GM12872 (cell line): ENCODE data around the gene NLRC5.

Experiments used
- CTCF ChIP-seq: IDR thresholded peaks from 3 replicates; pipeline ENCODE4 v1.5.1; 2011; ENCODE audit warnings: low read depth, mild to moderate bottlenecking, low read length, moderate library complexity; ENCODE audit not compliant: insufficient read depth

The NLRC5 gene

DNA sequence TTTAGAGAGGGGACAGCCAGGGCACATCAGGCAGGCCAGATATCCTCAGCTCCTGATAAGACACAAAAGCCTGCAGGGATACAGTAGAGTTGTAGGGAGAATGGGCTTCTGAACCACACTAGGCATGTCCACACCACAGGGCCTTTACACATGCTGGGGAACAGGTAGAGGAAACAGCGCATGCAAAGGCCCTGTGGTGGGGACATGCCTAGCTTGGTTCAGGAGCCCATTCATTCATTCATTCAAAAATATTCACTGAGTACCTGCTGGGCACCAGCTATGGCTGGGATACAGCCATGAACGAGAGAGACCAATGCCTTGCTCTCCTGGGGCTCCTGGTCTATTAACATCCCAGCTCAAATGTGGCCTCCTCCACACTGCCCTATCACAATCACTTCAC, 107.4 kb downstream of the NLRC5 start:
- TF ChIP-seq CTCF: no peak

DNA sequence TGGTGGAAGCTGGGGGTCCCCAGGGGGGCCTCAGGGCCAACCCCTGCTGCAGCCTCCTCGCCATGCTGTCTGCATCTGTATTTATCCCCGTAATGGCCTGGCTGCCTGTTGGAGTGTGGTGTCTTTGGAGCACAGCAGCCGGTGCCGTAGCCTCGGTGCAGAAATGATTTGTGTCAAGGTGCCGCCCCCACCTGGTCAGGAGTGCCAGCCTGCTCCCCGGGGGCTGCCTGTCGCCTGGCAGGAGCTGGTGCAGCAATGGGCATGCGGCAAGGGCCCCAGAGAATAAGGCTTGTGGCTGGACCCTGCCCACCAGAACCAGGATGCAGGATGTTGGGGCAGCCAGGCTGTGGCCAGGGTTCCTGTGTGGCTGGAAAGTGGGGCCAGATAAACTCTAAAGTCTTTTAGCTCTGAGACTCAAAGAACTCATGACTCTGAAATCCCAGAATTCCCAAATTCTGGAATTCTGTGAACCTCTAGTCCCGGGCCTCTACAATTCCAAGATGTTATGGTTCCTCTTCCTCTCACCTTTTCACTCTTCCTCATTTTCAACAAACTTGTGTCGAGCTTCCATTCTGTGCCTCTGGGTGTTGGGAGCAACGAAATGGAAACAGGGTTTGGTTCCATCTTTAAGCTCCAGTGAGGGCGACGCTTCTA, 109.0 kb downstream of the NLRC5 start:
- TF ChIP-seq CTCF: no peak

DNA sequence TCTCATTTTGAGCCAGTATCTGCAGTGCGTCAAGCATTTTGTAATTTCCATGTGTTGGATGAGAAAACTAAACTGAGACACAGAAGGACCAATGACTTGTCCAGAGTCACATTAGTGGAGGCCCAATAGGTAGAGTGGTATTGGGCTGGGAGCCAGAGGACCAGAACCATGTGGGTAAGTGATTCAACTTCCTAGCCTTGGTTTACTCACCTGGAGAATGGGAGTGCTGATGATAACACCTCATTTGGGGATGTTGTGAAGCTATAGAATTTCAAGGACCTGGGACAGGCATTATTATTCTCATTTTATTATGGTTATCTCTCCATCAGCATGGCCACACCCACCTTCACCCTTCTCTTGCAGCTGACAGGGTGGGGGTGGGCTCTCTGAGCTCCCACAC, 111.1 kb downstream of the NLRC5 start:
- no peak for TF ChIP-seq CTCF

DNA sequence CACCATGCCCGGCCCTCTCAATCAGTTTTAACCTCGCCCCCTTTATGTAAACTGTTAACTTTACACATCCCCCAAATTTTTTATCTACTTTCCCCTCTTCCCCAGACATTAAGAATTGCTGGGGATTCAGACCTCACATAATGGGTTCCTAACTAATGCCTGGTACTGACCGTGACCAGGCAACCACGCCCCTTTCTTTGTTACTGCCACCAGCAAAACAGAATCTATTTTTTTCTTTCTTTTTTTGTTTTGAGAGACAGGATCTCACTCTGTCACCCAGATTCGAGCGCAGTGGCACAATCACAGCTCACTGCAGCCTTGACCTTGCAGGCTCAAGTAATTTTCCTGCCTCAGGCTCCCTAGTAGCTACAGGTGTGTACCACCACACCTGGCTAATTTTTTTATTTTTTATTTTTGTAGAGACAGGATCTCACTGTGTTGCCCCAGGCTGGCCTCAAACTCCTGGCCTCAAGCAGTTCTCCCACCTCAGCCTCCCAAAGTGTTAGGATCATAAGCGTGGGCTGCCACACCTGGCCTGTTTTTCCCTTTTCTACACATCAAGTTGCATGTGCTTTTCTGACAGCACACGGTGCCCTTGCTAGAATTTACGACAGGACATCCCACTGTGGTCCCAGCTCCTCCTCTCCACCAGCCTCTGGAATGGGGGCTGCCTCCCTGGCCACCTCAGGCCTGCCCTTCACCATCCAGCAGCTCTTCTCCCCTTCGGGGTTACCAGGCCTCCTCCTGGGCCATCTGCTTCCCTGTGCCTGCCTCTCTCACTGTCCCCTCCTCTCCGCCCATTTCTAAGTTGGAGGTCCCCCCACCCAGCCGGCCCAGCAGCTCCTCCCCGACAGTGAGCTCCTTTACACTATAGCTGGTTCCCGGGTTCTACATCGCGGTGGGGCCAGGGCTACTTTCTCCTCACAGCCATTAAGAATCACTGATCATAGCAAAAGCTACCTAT, 113.8 kb downstream of the NLRC5 start:
- TF ChIP-seq CTCF: no peak

GRCh38 chr16:57104706-57105105, 115.3 kb downstream of the NLRC5 start:
- TF ChIP-seq CTCF: no peak

DNA sequence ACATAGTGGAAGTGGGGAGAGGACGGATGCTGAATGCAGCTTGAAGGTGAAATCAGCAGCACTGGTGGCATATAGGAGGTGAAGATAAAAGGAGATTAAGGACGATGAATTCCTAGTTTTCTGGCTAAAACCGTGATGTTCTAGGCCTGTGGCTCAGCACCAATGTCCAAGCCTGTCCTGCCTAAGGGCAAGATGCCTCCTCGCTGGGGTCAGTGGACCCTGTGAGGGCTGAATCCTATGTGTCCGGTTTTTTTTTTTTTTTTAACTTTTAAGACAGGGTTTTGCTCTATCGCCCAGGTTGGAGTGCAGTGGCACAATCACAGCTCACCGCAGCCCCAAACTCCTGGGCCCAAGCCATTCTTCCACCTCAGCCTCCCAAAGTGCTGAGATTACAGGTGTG, 115.8 kb downstream of the NLRC5 start:
- TF ChIP-seq CTCF: no peak

DNA sequence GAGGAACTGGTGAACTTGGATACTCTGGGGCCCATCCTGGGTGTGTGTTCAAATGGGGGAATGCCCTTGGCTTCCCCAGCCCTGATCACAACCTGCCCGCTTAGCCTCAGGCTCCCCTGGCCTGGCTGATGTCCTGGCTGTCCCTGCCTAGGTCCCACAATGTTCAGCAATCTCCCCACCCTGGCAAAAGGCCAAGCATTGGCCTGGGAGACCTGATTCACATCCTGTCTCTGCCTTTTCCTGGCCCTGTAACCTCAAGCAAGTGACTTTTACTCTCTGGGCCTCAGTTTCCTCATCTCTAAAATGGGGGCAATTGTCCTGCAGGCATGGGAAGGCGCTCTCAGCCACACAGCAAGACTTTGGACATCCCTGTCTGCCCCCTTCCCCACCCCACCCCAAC, 117.4 kb downstream of the NLRC5 start:
- no peak for TF ChIP-seq CTCF
